Stimulated activated CD4-positive, alpha-beta T cell treated with anti-CD3 and anti-CD28 coated beads, Interleukin-1b, Interleukin-23, amount 100 ng/mL, for 4 hours (primary cell): ENCODE data around the gene MIOX.

ENCODE experiments used
- DNase-seq, 2 donors: peaks; one replicate each; pipeline ENCODE4 v3.0.0-alpha.2; 2020; ENCODE audit warnings: low read depth in 2 of 2

MIOX gene

DNA sequence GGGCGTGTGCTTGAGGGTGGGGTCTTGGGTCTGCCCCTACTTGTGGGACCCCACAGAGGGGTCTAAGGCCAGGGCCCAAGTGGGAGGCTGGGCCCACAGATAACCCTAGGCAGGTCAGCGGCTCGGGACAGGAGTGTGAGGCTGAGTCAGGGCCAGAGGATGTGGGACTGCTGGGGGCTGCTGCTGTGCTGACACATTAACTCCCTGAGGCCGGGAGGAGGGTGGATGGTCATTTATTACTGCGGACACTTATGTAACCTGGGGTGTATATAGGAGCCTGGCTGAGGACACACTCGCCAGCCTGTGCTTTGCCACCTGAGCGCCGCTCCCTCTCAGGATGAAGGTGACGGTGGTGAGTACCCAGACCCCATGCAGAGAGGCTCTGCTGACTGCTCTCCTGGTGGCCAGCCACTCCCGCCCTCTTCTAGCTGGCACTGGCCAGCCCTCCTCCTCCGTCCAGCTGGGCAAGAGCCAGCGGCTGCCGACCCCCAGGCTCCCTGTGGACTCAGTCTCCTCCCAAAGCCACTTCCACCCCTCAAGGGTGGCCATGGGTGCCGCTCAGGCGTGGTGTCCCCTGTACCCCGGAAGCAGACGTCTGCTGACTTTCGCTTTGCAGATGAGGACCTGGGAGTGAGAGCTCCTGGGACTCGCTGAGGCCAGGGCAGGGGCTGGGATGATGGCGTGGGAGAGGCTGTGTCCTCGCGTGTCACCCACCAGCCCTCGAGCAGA, at the start of gene MIOX:
MIOX (plus strand) TSS at position 299 of the 729 bp plus-strand sequence; CDS start at position 338, 39 bp downstream.
- DNase-seq: no peak

DNA sequence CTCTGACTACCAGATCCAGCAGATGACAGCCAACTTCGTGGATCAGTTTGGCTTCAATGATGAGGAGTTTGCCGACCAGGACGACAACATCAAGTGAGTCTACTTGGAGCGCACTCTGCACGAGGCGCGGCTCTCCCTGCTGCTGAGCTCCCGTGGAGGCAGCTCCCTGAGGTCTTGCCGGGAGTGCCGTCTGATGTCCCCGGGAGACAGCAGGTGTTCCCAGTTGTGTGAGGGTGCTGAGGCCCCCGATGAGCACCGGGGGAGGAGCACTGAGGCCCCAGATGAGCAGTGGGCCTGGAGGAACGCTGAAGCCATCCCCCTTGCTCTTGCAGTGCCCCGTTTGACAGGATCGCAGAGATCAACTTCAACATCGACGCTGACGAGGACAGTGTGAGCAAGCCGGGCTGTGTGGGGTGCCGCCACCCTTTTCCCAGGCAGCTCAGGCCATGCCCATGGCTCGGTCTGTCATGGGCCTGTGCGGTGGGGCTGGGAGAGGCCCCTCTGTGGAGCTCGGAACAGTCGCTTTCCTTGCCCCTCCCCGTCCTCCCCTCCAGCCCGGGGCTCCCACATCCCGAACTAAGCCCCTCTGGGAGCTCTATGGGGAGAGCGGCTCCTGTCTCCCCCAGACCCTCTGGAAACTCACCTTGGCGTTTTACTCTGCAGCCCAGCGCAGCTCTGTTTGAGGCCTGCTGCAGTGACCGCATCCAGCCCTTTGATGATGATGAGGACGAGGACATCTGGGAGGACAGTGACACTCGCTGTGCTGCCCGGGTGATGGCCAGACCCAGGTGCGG, 49.0 kb upstream of the MIOX start:
- no peak for DNase-seq

DNA sequence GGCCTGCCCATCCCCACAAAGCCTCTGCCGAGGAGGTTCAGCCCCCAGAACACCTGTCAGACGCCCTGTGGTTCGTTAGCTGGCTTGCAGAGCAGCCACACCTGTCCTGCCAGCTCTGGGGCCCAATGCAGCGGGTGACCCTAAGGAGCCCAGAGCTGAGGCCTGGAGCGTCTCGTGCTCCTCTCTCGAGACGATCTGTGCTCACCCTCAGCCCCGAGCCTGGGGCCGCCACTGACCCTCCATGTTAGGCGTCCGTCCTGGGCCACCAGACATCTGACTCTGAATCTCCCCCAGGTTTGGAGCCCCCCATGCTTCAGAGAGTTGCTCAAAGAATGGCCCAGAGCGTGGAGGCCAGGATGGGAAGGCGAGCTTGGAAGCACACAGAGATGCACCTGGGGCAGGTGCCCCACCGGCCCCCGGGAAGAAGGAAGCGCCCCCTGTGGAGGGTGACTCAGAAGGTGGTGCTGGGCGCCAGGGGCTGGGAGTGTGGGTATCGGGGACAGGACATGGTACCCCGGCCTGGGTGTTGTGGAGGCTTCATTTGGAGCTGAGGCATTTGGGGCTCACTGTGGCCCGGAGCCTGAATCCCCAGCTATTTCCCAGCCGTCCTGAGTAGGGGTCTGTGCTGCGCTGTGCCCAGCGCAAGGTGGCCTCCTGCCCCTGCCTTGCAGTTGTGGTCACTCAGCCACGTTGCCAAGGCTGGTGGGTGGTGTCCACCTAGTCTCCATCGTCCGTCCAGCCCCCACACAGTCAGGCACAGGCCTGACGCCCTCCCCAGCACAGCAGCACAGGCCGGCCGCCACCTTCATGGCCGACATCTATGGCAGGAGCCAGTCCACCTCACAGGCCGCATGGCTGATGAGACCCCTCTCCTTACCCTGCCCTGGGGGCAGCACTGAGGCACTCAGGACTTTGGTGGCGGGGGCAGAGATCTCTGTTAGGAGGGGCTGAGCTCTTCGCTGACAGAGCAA, 48.1 kb upstream of the MIOX start:
- DNase-seq: no peak

DNA sequence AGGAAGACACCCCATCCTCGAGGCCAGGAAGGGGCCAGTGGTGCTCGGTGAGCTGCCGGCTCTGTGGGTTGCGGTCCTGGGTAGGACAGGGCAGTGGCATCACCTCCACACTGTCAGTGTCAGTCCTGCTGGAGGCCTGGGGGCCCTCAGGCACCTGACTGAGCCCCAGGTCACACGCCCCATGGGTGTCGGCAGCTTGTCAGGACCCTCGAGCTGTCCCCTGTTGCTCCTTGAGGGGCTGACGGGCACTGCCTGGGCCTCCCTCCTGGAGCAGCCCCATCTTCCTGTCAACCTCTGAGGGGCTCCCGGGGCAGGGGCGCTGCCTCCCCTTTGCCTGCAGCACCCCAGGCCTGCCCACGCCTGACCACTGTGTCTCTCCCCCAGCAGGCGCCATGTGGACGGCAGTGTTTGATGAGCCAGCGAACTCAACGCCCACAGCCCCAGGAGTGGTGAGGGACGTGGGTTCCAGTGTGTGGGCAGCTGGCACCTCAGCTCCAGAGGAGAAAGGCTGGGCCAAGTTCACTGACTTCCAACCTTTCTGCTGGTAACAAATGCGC, 47.3 kb upstream of the MIOX start:
- DNase-seq: no peak

DNA sequence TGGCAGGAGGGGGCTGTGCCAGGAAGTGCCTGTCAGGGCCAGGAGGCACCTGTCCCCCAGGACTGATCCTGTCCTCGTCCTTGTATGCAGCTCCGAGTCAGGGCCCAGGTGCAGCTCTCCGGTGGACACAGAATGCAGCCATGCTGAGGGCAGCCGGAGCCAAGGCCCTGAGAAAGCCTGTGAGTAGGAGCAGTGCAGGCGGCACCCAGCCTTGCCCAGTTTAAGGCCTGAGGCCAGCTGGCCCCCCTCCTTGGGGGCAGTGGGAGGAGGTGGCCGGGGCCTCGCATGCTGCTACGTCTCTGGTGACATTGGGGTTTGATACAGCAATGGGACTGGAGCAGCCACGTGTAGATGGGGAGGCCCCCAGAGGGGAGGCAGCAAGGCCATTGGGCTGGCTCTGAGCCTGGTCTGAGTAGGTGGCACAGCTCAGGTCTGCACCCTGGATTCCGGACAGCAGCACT, 46.8 kb upstream of the MIOX start:
- DNase-seq: no peak

DNA sequence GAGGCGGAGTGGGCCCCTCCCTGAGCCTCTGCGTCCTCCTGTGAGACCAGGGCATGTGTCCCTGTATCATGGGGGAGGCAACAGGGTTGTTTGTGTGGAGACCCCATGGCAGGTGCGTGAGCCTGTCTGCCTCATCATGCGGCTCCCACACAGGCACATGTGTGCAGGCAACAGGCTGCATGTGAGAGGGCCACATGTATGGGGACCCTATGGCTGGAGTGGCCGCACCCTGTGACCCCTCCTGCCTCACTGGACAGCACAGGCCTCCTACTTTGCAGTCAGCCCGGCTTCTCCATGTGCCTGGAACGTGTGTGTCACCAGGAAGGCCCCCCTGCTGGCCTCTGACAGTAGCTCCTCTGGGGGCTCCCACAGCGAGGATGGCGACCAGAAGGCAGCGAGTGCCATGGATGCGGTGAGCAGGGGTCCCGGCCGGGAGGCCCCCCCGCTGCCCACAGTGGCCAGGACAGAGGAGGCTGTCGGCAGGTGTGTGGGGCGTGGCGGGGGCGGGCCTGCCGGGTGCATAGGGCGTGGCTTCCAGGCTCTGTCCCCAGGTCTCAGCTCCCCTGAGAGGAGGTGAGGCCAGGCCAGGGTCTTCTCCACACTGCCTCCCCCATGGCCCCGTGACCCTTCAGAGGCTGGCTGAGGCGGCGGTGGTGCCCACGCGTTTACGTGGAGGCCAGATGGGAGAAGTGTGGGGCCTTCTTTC, 46.0 kb upstream of the MIOX start:
- no peak for DNase-seq

DNA sequence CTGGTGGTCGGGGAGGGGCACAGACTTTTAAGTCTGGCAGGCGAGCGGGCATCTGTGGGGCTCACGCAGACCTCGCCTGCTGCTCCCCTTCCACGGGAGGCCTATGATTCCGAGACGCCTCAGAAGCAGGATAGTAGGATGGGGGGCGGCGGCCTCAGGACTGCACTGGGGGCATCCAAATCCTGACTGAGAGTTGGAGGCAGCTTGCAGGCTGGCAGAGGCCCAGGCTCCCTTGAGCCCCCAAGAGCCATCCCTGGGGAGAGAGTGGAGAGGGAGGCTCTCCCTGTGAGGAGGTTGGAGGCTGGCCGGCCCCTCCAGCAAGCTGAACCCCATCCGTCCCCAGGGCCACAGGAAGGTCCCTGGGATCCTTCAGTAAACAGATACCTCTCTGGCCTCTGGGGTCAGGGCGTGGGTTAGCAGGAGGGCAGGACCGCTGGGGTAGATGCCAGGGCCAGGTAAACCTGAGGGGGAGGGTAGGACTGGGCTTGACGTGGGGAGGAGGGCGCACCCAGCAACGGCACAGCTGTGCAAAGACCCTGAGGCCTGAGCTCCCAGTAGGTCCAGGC, 45.1 kb upstream of the MIOX start:
- no peak for DNase-seq

DNA sequence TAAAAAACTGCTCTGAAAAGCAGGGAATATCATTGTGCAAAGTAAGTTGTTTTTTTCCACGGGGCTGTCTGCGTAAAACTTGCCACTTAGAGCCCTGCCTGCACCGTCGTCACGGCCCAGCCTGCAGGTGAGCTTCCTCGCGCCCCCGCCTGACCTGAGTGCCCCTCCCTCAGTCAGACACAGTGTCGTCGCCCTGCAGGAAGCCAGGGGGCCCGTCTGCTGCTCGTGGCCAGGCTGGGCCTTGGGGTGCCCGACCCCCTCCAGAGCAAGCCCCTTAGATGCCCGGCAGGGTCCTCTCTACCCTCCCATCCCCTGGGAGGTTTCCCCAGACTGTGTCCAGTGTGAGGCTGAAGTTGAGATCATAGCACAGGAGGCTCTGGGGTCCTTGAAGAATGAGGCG, 43.5 kb upstream of the MIOX start:
- no peak for DNase-seq

DNA sequence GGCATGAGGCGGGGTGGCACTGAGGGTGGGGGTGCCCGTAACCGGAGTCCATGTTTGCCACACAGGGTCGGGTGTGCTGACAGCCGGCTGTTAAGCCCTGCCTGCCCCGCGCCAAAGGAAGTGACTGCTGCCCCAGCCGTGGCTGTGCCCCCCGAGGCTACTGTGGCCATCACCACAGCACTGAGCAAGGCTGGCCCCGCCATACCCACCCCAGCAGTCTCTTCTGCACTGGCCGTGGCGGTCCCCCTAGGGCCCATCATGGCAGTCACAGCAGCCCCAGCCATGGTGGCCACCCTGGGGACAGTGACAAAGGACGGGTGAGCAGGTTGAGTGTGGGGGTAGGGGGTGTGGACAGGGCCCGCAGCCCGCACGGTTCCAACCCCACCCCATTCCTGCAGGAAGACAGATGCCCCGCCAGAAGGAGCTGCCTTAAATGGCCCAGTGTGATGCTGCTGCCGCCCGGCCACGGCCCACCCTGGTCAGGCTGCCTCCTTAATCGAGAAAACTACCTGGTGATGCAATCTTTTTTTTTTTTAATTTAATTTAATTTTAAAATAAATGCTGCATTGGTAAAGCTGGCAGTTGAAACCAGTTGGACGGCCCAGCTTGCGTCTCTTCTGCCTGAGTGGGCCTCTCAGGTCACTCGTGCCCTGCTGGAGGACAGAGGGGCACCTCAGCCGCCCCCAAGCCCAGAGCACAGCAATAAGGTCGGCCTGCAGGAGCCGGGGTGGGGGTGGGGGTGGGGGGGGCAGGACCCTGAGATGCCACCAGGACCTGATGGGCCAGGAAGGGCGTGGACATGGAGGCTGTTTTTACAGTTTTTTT, 42.6 kb upstream of the MIOX start:
- no peak for DNase-seq

DNA sequence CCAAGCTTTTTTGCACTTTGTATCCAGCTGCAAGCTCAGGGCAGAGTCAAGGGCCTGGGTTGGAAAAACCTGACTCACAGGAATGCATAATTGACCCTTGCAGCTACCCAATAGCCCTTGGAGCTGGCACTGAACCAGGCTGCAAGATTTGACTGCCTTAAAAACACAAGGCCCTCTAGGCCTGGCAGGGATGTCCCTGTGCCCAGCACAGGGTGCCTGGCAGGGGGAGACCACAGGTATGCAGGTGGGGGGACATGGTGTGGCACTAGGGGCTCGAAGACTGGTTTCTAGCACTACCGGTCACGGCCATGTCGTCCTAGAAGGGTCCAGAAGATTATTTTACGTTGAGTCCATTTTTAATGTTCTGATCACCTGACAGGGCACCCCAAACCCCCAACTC, 42.0 kb upstream of the MIOX start:
- no peak for DNase-seq

DNA sequence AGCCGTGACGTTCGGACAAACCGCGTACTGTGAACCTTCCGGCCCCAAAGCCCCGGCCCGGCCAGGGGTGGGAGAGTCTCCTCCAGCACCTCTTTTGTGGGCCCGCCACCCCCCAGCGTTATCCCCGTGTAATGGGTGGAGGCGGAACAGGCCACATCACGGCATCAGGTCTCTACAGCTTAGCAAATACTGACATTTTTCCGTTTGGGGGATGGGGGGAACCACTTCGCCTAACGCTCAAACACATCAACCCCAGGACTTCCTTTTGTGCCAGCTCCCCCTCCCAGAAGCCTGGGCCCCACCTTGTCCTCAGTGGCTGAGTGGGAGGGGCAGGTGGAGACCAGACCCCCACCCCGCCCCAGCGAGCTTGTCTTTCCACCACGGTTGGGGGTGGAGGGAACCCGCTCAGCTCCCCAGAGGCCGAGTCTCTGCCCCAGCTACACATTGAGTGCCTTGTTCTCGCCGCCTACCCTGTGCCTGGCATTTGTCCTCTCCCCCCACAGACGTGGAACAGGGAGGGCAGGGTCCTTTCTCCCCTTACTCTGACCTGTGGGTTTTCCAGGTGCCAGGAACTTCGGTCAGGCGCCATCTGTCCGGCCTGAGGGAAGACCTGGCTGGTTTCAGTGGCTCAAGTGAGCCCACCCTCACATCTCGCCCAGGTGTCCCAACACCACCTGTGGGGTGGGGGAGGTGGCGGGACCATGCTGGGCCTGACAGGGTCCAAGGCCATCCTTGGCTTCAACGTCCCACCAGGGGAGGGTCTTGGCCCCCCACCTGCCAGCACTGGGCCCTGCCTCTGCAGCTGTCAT, 41.4 kb upstream of the MIOX start:
- no peak for DNase-seq

DNA sequence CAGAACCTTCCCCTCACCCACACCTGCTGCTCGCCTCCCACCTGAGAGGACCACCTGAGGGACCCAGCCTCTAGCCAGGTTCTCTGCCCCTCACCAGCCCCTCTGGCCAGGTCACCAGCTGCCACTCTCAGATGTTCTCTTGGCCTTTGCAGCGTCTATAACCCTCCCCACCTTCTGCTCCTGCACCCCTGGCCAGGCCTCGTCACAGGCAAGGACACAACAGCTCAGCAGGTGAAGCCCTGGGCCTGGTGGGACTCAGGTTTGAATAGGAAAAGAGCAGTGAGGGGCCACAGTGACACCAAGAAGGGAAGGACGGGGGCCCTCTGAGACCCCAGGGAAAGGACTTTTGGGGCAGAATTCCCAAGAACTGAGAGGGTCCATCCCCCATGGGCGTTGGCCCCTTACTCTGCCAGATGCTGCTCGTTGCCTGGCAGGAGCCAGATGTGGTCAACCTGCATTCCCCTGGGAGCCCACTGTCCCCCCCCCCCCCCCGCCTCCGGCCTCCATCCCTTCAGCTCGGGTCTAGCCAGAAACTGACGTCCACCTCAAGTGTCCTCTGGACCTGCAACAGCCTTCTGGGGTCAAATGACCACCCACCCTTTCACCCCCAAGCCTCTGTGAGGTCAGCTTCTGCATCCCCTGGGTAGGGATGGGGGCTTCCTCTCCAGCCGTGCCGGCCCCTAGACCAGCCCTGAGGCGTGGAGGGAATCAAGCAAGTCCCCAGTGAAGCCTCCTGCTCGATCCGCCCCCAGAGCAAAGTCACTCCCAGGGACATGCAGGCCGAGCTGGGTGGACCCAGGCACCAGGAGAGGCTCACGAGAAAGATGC, 40.6 kb upstream of the MIOX start:
- no peak for DNase-seq

DNA sequence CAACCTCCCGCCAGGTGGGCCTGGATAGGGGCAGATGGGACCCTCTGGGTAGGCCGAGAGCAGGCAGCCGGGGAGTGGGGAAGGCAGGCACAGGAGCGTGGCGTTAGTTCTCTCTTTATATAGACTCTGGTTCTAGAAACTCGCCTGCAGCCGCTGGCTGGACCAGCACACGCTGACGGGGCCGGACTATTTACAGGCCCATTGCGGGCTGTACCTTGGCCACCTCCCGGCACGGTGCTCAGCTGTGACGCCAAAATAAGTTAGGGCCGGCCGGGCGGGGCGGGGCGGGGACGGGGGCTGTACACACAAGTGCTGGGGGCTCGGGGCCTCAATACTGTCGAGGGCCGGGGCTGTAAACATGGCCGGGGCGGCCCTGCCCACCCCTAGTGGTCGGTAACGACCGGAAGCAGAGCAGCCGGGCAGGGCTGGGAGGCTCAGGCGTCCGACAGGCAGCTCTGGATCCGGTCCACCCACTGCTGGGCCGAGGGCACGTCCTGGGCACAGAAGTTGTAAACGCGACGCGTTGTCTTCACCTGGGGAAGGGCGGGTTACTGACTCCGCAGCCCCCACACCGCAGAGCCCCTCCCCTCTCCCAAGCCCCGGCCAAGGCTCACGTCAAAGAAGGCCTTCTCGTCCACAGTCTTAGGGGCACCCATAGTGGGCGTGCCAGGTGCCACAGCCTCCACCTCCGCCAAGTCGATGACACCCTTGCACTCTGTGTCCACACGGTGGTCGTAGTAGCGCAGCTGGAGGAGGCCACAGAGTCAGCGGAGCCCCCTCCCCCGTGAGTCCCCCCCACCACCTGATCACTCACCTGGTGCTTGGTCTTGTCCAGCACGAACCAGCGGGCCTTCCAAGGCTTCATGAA, 39.7 kb upstream of the MIOX start:
- DNase-seq: no peak

DNA sequence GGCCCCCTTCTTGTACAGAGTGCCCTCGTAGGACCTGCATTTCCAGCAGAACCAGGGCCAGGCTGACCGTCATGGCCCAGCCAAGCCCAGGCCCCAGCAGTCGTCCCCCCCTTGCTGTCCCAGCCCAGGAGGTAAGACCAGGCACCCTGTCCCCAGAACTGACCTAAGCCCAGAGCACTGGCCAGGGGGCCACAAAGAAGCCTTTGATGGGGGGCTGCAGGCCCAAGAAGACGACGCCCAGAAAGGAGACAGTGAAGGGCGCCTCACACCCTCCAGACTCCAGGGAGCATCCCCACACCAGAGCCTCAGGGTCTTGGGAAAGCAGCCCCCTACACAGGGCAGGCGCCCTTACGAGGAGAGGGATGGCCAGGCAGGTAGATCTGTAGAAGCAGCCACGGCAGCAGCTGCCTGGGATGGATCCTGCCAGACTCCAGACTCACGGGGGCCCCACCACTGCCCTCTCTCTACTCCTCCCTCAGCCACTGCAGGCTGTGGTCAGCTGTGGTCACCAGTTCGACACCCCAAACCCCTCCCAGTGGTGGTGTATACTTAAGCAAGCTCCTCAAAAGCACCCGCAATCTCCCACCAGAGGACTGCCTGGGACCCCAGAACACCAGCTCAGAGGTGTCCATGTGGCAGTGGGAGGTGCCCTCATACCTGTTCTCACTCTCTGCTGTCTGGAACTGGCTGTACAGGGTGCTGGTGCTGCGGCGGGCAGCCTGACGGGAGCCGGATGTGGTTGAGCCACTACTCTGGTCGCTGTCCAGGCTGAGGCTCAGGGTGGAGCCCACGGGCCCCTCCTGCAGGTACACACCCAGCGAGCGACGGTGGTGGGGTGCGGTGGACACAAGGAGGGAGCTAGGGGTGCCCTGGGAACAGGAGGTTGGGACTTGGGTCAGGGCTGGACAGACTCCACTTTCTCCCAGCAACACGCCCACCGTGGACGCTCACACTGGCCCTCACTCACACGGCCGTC, 38.8 kb upstream of the MIOX start:
- DNase-seq: no peak

DNA sequence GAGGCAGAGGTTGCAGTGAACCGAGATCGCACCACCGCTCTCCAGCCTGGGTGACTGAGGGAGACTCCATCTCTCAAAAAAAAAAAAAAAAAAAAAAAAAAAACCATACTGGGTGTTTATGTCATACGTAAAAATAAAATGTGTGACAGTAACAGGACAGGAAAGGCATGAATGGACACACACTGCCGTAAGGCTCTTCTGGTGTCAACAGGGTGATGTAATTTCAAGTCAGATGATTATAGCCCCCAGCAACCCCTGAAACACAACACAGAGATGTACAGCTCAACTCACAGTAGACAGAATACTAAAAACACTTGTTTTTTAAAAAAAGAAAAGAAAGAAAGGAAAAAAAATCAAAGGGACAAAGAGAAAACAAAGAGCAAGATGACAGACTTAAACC, 34.0 kb upstream of the MIOX start:
- DNase-seq: no peak

DNA sequence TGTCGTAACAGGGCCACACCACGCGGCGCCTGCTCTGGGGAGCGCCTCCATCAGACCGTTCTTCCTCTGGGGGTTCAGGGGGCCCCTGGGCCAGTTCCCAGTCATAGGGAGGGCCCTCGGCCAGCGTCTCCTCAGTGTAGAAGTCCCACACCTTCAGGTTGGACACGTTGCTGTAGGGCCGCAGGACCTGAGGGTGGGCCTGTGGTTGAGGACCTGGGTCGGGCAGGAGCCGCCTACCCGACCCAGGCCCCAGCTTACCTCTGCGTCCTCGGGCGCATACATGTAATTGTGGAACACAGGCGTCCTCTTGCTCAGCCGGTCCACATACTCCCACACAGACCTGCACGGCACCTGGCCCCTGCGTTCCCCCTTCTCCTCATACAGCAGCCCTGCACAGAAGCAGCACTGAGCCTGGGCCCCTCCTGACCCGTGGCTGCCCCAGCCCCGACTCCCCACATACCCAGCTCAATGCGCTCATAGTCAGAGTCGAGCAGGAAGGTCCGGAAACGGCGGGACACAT, 32.0 kb upstream of the MIOX start:
- no peak for DNase-seq
